Measurements from ENCODE around the gene CUEDC1.

GRCh38 chr17:57976594-57976993 lies 21.4 kb upstream of the CUEDC1 start:
- TF ChIP-seq, protein P1, sequence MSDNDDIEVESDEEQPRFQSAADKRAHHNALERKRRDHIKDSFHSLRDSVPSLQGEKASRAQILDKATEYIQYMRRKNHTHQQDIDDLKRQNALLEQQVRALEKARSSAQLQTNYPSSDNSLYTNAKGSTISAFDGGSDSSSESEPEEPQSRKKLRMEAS (IDR thresholded peaks at IDR 0.05) = no peak
- TF ChIP-seq RFX5 (IDR thresholded peaks at IDR 0.05) = no peak
- TF ChIP-seq RNF2 (IDR thresholded peaks at IDR 0.05; ENCODE audit: borderline replicate concordance, low read depth) = no peak
- no peak for TF ChIP-seq CTCF (IDR thresholded peaks at IDR 0.05)
- TF ChIP-seq FOXS1 (CRISPR knock-in tag; IDR thresholded peaks at IDR 0.05) = no peak
- TF ChIP-seq MAFK (IDR thresholded peaks at IDR 0.05; ENCODE audit: partially characterized antibody) = no peak
- no peak for TF ChIP-seq POLR2A (IDR thresholded peaks at IDR 0.05; ENCODE audit: low read length)
- TF ChIP-seq RCOR1 (IDR thresholded peaks at IDR 0.05; ENCODE audit: low read depth, low read length) = no peak
- no peak for TF ChIP-seq PBX3 (IDR thresholded peaks at IDR 0.05)
- TF ChIP-seq CHD2 (IDR thresholded peaks at IDR 0.05; ENCODE audit: low read length, partially characterized antibody) = no peak
- TF ChIP-seq CEBPB (IDR thresholded peaks at IDR 0.05) = no peak
- no peak for TF ChIP-seq PHF8 (IDR thresholded peaks at IDR 0.05; ENCODE audit: borderline replicate concordance, low read depth)
- no peak for TF ChIP-seq ZSCAN20 (CRISPR knock-in tag; IDR thresholded peaks at IDR 0.05)
